Progenitor cell of endocrine pancreas (in vitro differentiated cells): ENCODE measurements around the gene SRD5A2. TPM values are rescaled to one million over a fixed set of nuclear protein-coding genes. Genes with fewer than 3 reads are reported as not detected.

ENCODE experiments used
- DNase-seq: peaks from one replicate; pipeline ENCODE4 v3.0.0; 2021; ENCODE audit warnings: low spot score; ENCODE audit not compliant: unreplicated experiment
- H3K27ac Mint-ChIP-seq: 2 replicates; pipeline ENCODE4 v1.8.0; 2021; ENCODE audit warnings: mild to moderate bottlenecking, moderate library complexity, mixed read lengths
- H3K27me3 Mint-ChIP-seq: 2 replicates; pipeline ENCODE4 v1.8.0; 2021; ENCODE audit warnings: mixed read lengths
- H3K36me3 Mint-ChIP-seq: 2 replicates; pipeline ENCODE4 v1.8.0; 2022; ENCODE audit warnings: mixed read lengths; ENCODE audit not compliant: insufficient read depth
- H3K4me1 Mint-ChIP-seq: 2 replicates; pipeline ENCODE4 v1.8.0; 2021; ENCODE audit warnings: low read depth, mixed read lengths
- H3K4me3 Mint-ChIP-seq: 2 replicates; pipeline ENCODE4 v1.8.0; 2021; ENCODE audit warnings: low read depth, mild to moderate bottlenecking, moderate library complexity, mixed read lengths
- H3K9me3 Mint-ChIP-seq: 2 replicates; pipeline ENCODE4 v1.8.0; 2021; ENCODE audit warnings: low read depth, mixed read lengths
- CTCF ChIP-seq: fragments of 200-600 bp; sonication (generic); IDR thresholded peaks from one replicate; pipeline ENCODE4 v1.5.0; 2021; ENCODE audit warnings: antibody characterized with exemption, mild to moderate bottlenecking; ENCODE audit not compliant: unreplicated experiment
- total RNA-seq: library from RNA; stranded (reverse); gene quantifications from 2 replicates; pipeline ENCODE4 v1.2.1, GENCODE V29; 2021

Gene SRD5A2
- total RNA-seq, 1 donor from 2014 or later, result 0.07 TPM

- peaks cover 68% of the 10 kb centered on the region for H3K27me3 Mint-ChIP-seq
- H3K9me3 Mint-ChIP-seq, result no peaks in the 10 kb centered on the region
- peak overlapping the region; percentile 65 for H3K4me3 Mint-ChIP-seq
- no peak for TF ChIP-seq CTCF
- DNase-seq, result no peak
- H3K36me3 Mint-ChIP-seq, result no peaks in the 10 kb centered on the region
- H3K27ac Mint-ChIP-seq, result no peak overlapping the region
- H3K4me1 Mint-ChIP-seq, result peaks cover 3% of the 10 kb centered on the region
Observed at GRCh38 chr2:31579996-31580320, 780 bp downstream of the SRD5A2 start.

GRCh38 chr2:31578316-31578715 is 2.4 kb downstream of the SRD5A2 start:
- no peak overlapping the region for H3K27ac Mint-ChIP-seq
- H3K27me3 Mint-ChIP-seq, result peaks cover 56% of the 10 kb centered on the region
- no peaks in the 10 kb centered on the region for H3K9me3 Mint-ChIP-seq

GRCh38 chr2:31577143-31577542 is 3.6 kb downstream of the SRD5A2 start:
- no peak overlapping the region for H3K4me3 Mint-ChIP-seq
- peaks cover 44% of the 10 kb centered on the region for H3K27me3 Mint-ChIP-seq
- H3K9me3 Mint-ChIP-seq, result no peaks in the 10 kb centered on the region
- no peak for DNase-seq
- TF ChIP-seq CTCF, result no peak
- no peaks in the 10 kb centered on the region for H3K36me3 Mint-ChIP-seq
- no peak overlapping the region for H3K27ac Mint-ChIP-seq
- peaks cover 3% of the 10 kb centered on the region for H3K4me1 Mint-ChIP-seq

More at GRCh38 chr2:31578316-31578715, 2.4 kb downstream of the SRD5A2 start:
- DNase-seq, result no peak
- Mint-ChIP-seq H3K4me1 (peaks cover 3% of the 10 kb centered on the region), H3K4me3 (no peak overlapping the region), H3K36me3 (no peaks in the 10 kb centered on the region)
- TF ChIP-seq CTCF, result no peak

- peaks cover 14% of the 10 kb centered on the region for H3K27me3 Mint-ChIP-seq
Observed at GRCh38 chr2:31568585-31569201, 12.0 kb downstream of the SRD5A2 start.

GRCh38 chr2:31567679-31568078 is 13.1 kb downstream of the SRD5A2 start:
- DNase-seq, result no peak
- Mint-ChIP-seq H3K9me3 (peaks cover 5% of the 10 kb centered on the region), H3K27ac (no peak overlapping the region), H3K4me3 (no peak overlapping the region), H3K36me3 (no peaks in the 10 kb centered on the region), H3K27me3 (peaks cover 21% of the 10 kb centered on the region), H3K4me1 (no peaks in the 10 kb centered on the region)
- no peak for TF ChIP-seq CTCF

More at GRCh38 chr2:31568585-31569201, 12.0 kb downstream of the SRD5A2 start:
- Mint-ChIP-seq H3K9me3 (peaks cover 5% of the 10 kb centered on the region), H3K4me1 (no peaks in the 10 kb centered on the region), H3K4me3 (no peak overlapping the region), H3K36me3 (no peaks in the 10 kb centered on the region), H3K27ac (no peak overlapping the region)
- no peak for TF ChIP-seq CTCF
- no peak for DNase-seq
